ENCODE measurements around the gene PRPF8.
"Not testable (repeated sequence)": the region's sequence is repeated elsewhere in the genome, so short reads cannot be mapped to it uniquely, and the experiment has no call there.

The PRPF8 gene

GRCh38 chr17:1716076-1716911, 31.6 kb upstream of the PRPF8 start:
- peak; percentile 92 to 100 for DNase-seq

GRCh38 chr17:1715803-1716075, 31.1 kb upstream of the PRPF8 start:
- DNase-seq = no peak

- DNase-seq = peak; percentile 24 to 56
These were observed 30.5 kb upstream of the PRPF8 start for GRCh38 chr17:1714980-1715802.

- peak; percentile 24 to 56 for DNase-seq
These were observed 29.8 kb upstream of the PRPF8 start for GRCh38 chr17:1714427-1714979.

GRCh38 chr17:1713878-1714426, 29.3 kb upstream of the PRPF8 start:
- DNase-seq = no peak

- no peak for DNase-seq
These were observed 28.7 kb upstream of the PRPF8 start for GRCh38 chr17:1713160-1713877.

- DNase-seq = no peak
These were observed 27.6 kb upstream of the PRPF8 start for GRCh38 chr17:1712271-1712670.

GRCh38 chr17:1711804-1712203, 27.1 kb upstream of the PRPF8 start:
- DNase-seq = no peak

GRCh38 chr17:1710807-1711553, 26.3 kb upstream of the PRPF8 start:
- DNase-seq = no peak

GRCh38 chr17:1709971-1710806, 25.5 kb upstream of the PRPF8 start, which contains the start of gene TLCD2:
Gene TLCD2 (minus strand): TSS chr17:1710377. CDS start chr17:1710242, 135 bp downstream.
- DNase-seq = no peak

GRCh38 chr17:1709403-1709951, 24.8 kb upstream of the PRPF8 start:
- DNase-seq = no peak

GRCh38 chr17:1708791-1709346, 24.2 kb upstream of the PRPF8 start:
- not testable (repeated sequence) for DNase-seq

- DNase-seq = no peak
These were observed 22.4 kb upstream of the PRPF8 start for GRCh38 chr17:1707107-1707506.

- DNase-seq = no peak
These were observed 20.3 kb upstream of the PRPF8 start for GRCh38 chr17:1705004-1705403.

GRCh38 chr17:1703063-1703462, 18.4 kb upstream of the PRPF8 start:
- no peak for DNase-seq

- DNase-seq = not testable (repeated sequence)
These were observed 15.2 kb upstream of the PRPF8 start for GRCh38 chr17:1699891-1700290.

GRCh38 chr17:1697681-1698080, 13.0 kb upstream of the PRPF8 start:
- DNase-seq = no peak

- no peak for DNase-seq
These were observed 10.7 kb upstream of the PRPF8 start for GRCh38 chr17:1695365-1695764.

- no peak for DNase-seq
These were observed 8.7 kb upstream of the PRPF8 start for GRCh38 chr17:1693339-1693738.

- no peak for DNase-seq
These were observed 6.0 kb upstream of the PRPF8 start for GRCh38 chr17:1690544-1691221.
